T1000 (cell line): ENCODE measurements around the gene LIM2.
"Not testable (repeated sequence)": the region's sequence is repeated elsewhere in the genome, so short reads cannot be mapped to it uniquely, and the experiment has no call there.

ENCODE experiments used
- DNase-seq: peaks from one replicate; lab custom pipeline; 2025; ENCODE audit warnings: mixed read lengths; lab: John Stamatoyannopoulos, UW

The LIM2 gene

GRCh38 chr19:51387924-51388389 is at the start of gene LIM2:
TSS of gene LIM2 (minus strand) at chr19:51387974. CDS start at chr19:51387443, 531 bp downstream.
- no peak for DNase-seq

GRCh38 chr19:51434456-51434855 is 46.7 kb upstream of the LIM2 start:
- no peak for DNase-seq

- DNase-seq: no peak
These were observed 45.3 kb upstream of the LIM2 start for GRCh38 chr19:51433043-51433442.

- no peak for DNase-seq
These were observed 43.4 kb upstream of the LIM2 start for GRCh38 chr19:51431124-51431523.

- DNase-seq: no peak
These were observed 42.4 kb upstream of the LIM2 start for GRCh38 chr19:51430221-51430620.

- no peak for DNase-seq
These were observed 39.4 kb upstream of the LIM2 start for GRCh38 chr19:51427201-51427600.

GRCh38 chr19:51422053-51422448 is 34.3 kb upstream of the LIM2 start:
- DNase-seq: no peak

- DNase-seq: no peak
These were observed 33.7 kb upstream of the LIM2 start for GRCh38 chr19:51421229-51422052.

- DNase-seq: not testable (repeated sequence)
These were observed 32.7 kb upstream of the LIM2 start for GRCh38 chr19:51420511-51420910.

GRCh38 chr19:51418707-51419106 is 30.9 kb upstream of the LIM2 start:
- DNase-seq: no peak

GRCh38 chr19:51417810-51418157 is 30.0 kb upstream of the LIM2 start:
- DNase-seq: no peak

GRCh38 chr19:51417107-51417809 is 29.5 kb upstream of the LIM2 start, which contains the start of gene SIGLEC10:
TSS of gene SIGLEC10 (minus strand) at chr19:51417642. CDS start at chr19:51417581, 61 bp downstream.
- DNase-seq: no peak

- DNase-seq: not testable (repeated sequence)
These were observed 28.6 kb upstream of the LIM2 start for GRCh38 chr19:51416422-51416821.

GRCh38 chr19:51415187-51415586 is 27.4 kb upstream of the LIM2 start:
- DNase-seq: no peak

GRCh38 chr19:51410950-51411748 is 23.4 kb upstream of the LIM2 start:
- no peak for DNase-seq

- DNase-seq: no peak
These were observed 19.8 kb upstream of the LIM2 start for GRCh38 chr19:51407511-51408131.

- DNase-seq: no peak
These were observed 14.3 kb upstream of the LIM2 start for GRCh38 chr19:51402117-51402516.

GRCh38 chr19:51399936-51400335 is 12.2 kb upstream of the LIM2 start:
- not testable (repeated sequence) for DNase-seq

- no peak for DNase-seq
These were observed 11.5 kb upstream of the LIM2 start for GRCh38 chr19:51399231-51399630.

GRCh38 chr19:51398096-51398704 is 10.4 kb upstream of the LIM2 start:
- DNase-seq: no peak

GRCh38 chr19:51397453-51397852 is 9.7 kb upstream of the LIM2 start:
- DNase-seq: not testable (repeated sequence)
